ENCODE results near the gene ZIC4. TPM values are rescaled to one million over a fixed set of nuclear protein-coding genes. Genes with fewer than 3 reads are reported as not detected.

Gene ZIC4
- polyA plus RNA-seq, 4 donors, result 0.03 TPM; not detected in 3

- Histone ChIP-seq H3K27me3 (ENCODE audit: control insufficient read depth in 3 of 3, insufficient read depth in 3 of 3, low read length in 3 of 3) (peaks cover 10 to 85% (median 66%) of the 10 kb centered on the region in 3 donors), H3K9me3 (ENCODE audit: control insufficient read depth in 2 of 2, insufficient read depth in 1 of 2, low read depth in 1 of 2, low read length in 1 of 2) (peaks cover 0 to 27% of the 10 kb centered on the region in 2 donors), H3K4me1 (ENCODE audit: control insufficient read depth in 3 of 3, insufficient read depth in 2 of 3, low read depth in 1 of 3, low read length in 2 of 3) (peaks cover 0 to 7% (median 0%) of the 10 kb centered on the region in 3 donors), H3K4me3 (ENCODE audit: low read depth in 1 of 3, low read length in 3 of 3) (no peak overlapping the region), H3K36me3 (ENCODE audit: control insufficient read depth in 3 of 3, insufficient read depth in 2 of 3, low read depth in 1 of 3, low read length in 3 of 3) (no peaks in the 10 kb centered on the region), H3K27ac (ENCODE audit: low read depth in 1 of 3, low read length in 2 of 3) (no peak overlapping the region)
- FAIRE-seq (no peak), DNase-seq (no peak)
- WGBS, 3 donors, result 15 to 21% (median 17%) methylated on average over 32 of the region's 32 CpGs
Measured at GRCh38 chr3:147420353-147421183, 14.2 kb upstream of the ZIC4 start.

- Histone ChIP-seq H3K27me3 (ENCODE audit: control insufficient read depth in 3 of 3, insufficient read depth in 3 of 3, low read length in 3 of 3) (peaks cover 10 to 86% (median 68%) of the 10 kb centered on the region in 3 donors), H3K4me1 (ENCODE audit: control insufficient read depth in 3 of 3, insufficient read depth in 2 of 3, low read depth in 1 of 3, low read length in 2 of 3) (peaks cover 0 to 7% (median 0%) of the 10 kb centered on the region in 3 donors), H3K36me3 (ENCODE audit: control insufficient read depth in 3 of 3, insufficient read depth in 2 of 3, low read depth in 1 of 3, low read length in 3 of 3) (no peaks in the 10 kb centered on the region), H3K9me3 (ENCODE audit: control insufficient read depth in 2 of 2, insufficient read depth in 1 of 2, low read depth in 1 of 2, low read length in 1 of 2) (peaks cover 0 to 27% of the 10 kb centered on the region in 2 donors), H3K27ac (ENCODE audit: low read depth in 1 of 3, low read length in 2 of 3) (no peak overlapping the region), H3K4me3 (ENCODE audit: low read depth in 1 of 3, low read length in 3 of 3) (no peak overlapping the region)
- FAIRE-seq, result no peak
- WGBS, 3 donors, result 21 to 25% (median 24%) methylated on average over 10 of the region's 10 CpGs
- no peak for DNase-seq
Measured at GRCh38 chr3:147419781-147420224, 13.5 kb upstream of the ZIC4 start.

GRCh38 chr3:147418808-147419701, 12.7 kb upstream of the ZIC4 start:
- peaks cover 0 to 27% of the 10 kb centered on the region in 2 donors for H3K9me3 ChIP-seq (ENCODE audit: control insufficient read depth in 2 of 2, insufficient read depth in 1 of 2, low read depth in 1 of 2, low read length in 1 of 2)
- H3K27ac ChIP-seq (ENCODE audit: low read depth in 1 of 3, low read length in 2 of 3), result no peak overlapping the region
- peaks cover 0 to 7% (median 0%) of the 10 kb centered on the region in 3 donors for H3K4me1 ChIP-seq (ENCODE audit: control insufficient read depth in 3 of 3, insufficient read depth in 2 of 3, low read depth in 1 of 3, low read length in 2 of 3)
- no peak overlapping the region for H3K4me3 ChIP-seq (ENCODE audit: low read depth in 1 of 3, low read length in 3 of 3)
- H3K27me3 ChIP-seq (ENCODE audit: control insufficient read depth in 3 of 3, insufficient read depth in 3 of 3, low read length in 3 of 3), result peaks cover 7 to 86% (median 63%) of the 10 kb centered on the region in 3 donors
- WGBS, 3 donors, result 4 to 9% (median 9%) methylated on average over 53 to 54 of the region's 54 CpGs
- no peak for FAIRE-seq
- H3K36me3 ChIP-seq (ENCODE audit: control insufficient read depth in 3 of 3, insufficient read depth in 2 of 3, low read depth in 1 of 3, low read length in 3 of 3), result no peaks in the 10 kb centered on the region
- no peak for DNase-seq

GRCh38 chr3:147418371-147418781, 12.0 kb upstream of the ZIC4 start:
- DNase-seq (no peak), FAIRE-seq (no peak)
- H3K4me1 ChIP-seq (ENCODE audit: control insufficient read depth in 3 of 3, insufficient read depth in 2 of 3, low read depth in 1 of 3, low read length in 2 of 3), result peaks cover 0 to 7% (median 0%) of the 10 kb centered on the region in 3 donors
- no peak overlapping the region for H3K27ac ChIP-seq (ENCODE audit: low read depth in 1 of 3, low read length in 2 of 3)
- H3K9me3 ChIP-seq (ENCODE audit: control insufficient read depth in 2 of 2, insufficient read depth in 1 of 2, low read depth in 1 of 2, low read length in 1 of 2), result peaks cover 0 to 27% of the 10 kb centered on the region in 2 donors
- H3K27me3 ChIP-seq (ENCODE audit: control insufficient read depth in 3 of 3, insufficient read depth in 3 of 3, low read length in 3 of 3), result peaks cover 4 to 85% (median 57%) of the 10 kb centered on the region in 3 donors
- H3K4me3 ChIP-seq (ENCODE audit: low read depth in 1 of 3, low read length in 3 of 3), result no peak overlapping the region
- WGBS, 3 donors, result 19 to 22% (median 21%) methylated on average over 4 of the region's 4 CpGs
- H3K36me3 ChIP-seq (ENCODE audit: control insufficient read depth in 3 of 3, insufficient read depth in 2 of 3, low read depth in 1 of 3, low read length in 3 of 3), result no peaks in the 10 kb centered on the region

GRCh38 chr3:147417551-147418295, 11.4 kb upstream of the ZIC4 start:
- Histone ChIP-seq H3K4me3 (ENCODE audit: low read depth in 1 of 3, low read length in 3 of 3) (no peak overlapping the region), H3K9me3 (ENCODE audit: control insufficient read depth in 2 of 2, insufficient read depth in 1 of 2, low read depth in 1 of 2, low read length in 1 of 2) (peaks cover 0 to 21% of the 10 kb centered on the region in 2 donors), H3K27me3 (ENCODE audit: control insufficient read depth in 3 of 3, insufficient read depth in 3 of 3, low read length in 3 of 3) (peaks cover 4 to 85% (median 57%) of the 10 kb centered on the region in 3 donors), H3K4me1 (ENCODE audit: control insufficient read depth in 3 of 3, insufficient read depth in 2 of 3, low read depth in 1 of 3, low read length in 2 of 3) (peaks cover 0 to 9% (median 3%) of the 10 kb centered on the region in 3 donors), H3K27ac (ENCODE audit: low read depth in 1 of 3, low read length in 2 of 3) (no peak overlapping the region), H3K36me3 (ENCODE audit: control insufficient read depth in 3 of 3, insufficient read depth in 2 of 3, low read depth in 1 of 3, low read length in 3 of 3) (no peaks in the 10 kb centered on the region)
- FAIRE-seq (no peak), DNase-seq (no peak)
- 29 to 42% (median 34%) methylated on average over 7 of the region's 7 CpGs for WGBS, 3 donors

- Histone ChIP-seq H3K27ac (ENCODE audit: low read depth in 1 of 3, low read length in 2 of 3) (no peak overlapping the region), H3K4me3 (ENCODE audit: low read depth in 1 of 3, low read length in 3 of 3) (no peak overlapping the region), H3K9me3 (ENCODE audit: control insufficient read depth in 2 of 2, insufficient read depth in 1 of 2, low read depth in 1 of 2, low read length in 1 of 2) (peaks cover 0 to 20% of the 10 kb centered on the region in 2 donors), H3K27me3 (ENCODE audit: control insufficient read depth in 3 of 3, insufficient read depth in 3 of 3, low read length in 3 of 3) (peaks cover 4 to 87% (median 57%) of the 10 kb centered on the region in 3 donors), H3K4me1 (ENCODE audit: control insufficient read depth in 3 of 3, insufficient read depth in 2 of 3, low read depth in 1 of 3, low read length in 2 of 3) (peaks cover 0 to 9% (median 3%) of the 10 kb centered on the region in 3 donors), H3K36me3 (ENCODE audit: control insufficient read depth in 3 of 3, insufficient read depth in 2 of 3, low read depth in 1 of 3, low read length in 3 of 3) (no peaks in the 10 kb centered on the region)
- DNase-seq (no peak), FAIRE-seq (no peak)
- WGBS, 3 donors, result 3 to 4% (median 4%) methylated on average over 1 of the region's 1 CpG
Measured at GRCh38 chr3:147416931-147417330, 10.6 kb upstream of the ZIC4 start.

- H3K36me3 ChIP-seq (ENCODE audit: control insufficient read depth in 3 of 3, insufficient read depth in 2 of 3, low read depth in 1 of 3, low read length in 3 of 3), result no peaks in the 10 kb centered on the region
- FAIRE-seq (no peak), DNase-seq (no peak)
- WGBS, 3 donors, result 3 to 13% (median 7%) methylated on average over 2 of the region's 2 CpGs
- no peak overlapping the region for H3K4me3 ChIP-seq (ENCODE audit: low read depth in 1 of 3, low read length in 3 of 3)
- H3K4me1 ChIP-seq (ENCODE audit: control insufficient read depth in 3 of 3, insufficient read depth in 2 of 3, low read depth in 1 of 3, low read length in 2 of 3), result peaks cover 0 to 12% (median 3%) of the 10 kb centered on the region in 3 donors
- H3K27me3 ChIP-seq (ENCODE audit: control insufficient read depth in 3 of 3, insufficient read depth in 3 of 3, low read length in 3 of 3), result peaks cover 7 to 87% (median 58%) of the 10 kb centered on the region in 3 donors
- peaks cover 0 to 14% of the 10 kb centered on the region in 2 donors for H3K9me3 ChIP-seq (ENCODE audit: control insufficient read depth in 2 of 2, insufficient read depth in 1 of 2, low read depth in 1 of 2, low read length in 1 of 2)
- H3K27ac ChIP-seq (ENCODE audit: low read depth in 1 of 3, low read length in 2 of 3), result no peak overlapping the region
Measured at GRCh38 chr3:147415874-147416273, 9.5 kb upstream of the ZIC4 start.

Measured in small intestine (tissue), 7 donors.